ENCODE measurements around the gene CRYGN.

DNA sequence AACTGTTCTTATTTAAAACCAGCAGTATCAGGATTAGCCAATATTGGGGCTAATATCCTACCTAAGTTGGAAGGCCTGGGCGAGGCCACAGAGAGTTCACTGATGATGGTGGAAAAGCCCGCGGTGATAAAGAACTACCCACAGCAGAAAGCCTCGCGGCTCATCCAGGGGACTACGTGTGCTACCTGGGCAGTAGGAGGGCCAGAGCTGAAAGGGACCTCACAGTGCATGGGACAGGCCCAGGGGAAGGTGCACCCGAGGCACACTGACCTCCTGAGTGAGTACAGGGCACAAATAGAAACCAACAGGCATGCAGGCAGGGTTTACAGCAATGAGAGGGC lies 31.5 kb downstream of the CRYGN start:
- TF ChIP-seq, protein P1, sequence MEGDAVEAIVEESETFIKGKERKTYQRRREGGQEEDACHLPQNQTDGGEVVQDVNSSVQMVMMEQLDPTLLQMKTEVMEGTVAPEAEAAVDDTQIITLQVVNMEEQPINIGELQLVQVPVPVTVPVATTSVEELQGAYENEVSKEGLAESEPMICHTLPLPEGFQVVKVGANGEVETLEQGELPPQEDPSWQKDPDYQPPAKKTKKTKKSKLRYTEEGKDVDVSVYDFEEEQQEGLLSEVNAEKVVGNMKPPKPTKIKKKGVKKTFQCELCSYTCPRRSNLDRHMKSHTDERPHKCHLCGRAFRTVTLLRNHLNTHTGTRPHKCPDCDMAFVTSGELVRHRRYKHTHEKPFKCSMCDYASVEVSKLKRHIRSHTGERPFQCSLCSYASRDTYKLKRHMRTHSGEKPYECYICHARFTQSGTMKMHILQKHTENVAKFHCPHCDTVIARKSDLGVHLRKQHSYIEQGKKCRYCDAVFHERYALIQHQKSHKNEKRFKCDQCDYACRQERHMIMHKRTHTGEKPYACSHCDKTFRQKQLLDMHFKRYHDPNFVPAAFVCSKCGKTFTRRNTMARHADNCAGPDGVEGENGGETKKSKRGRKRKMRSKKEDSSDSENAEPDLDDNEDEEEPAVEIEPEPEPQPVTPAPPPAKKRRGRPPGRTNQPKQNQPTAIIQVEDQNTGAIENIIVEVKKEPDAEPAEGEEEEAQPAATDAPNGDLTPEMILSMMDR (optimal IDR thresholded peaks at IDR 0.05 in 1 of 3, IDR thresholded peaks at IDR 0.05 in 1 of 3, conservative IDR thresholded peaks at IDR 0.05 in 1 of 3; ENCODE audit: extremely low read depth in 1 of 3, insufficient read depth in 2 of 3, low read length in 3 of 3), result no peak
- no peak for TF ChIP-seq EZH2 (IDR thresholded peaks at IDR 0.05; ENCODE audit: low read length)

All from keratinocyte (primary cell).